Peyer's patch (tissue), 4 donors: ENCODE results near the gene RTBDN.

Experiments used
- CTCF ChIP-seq, 6 experiments: fragments of 450-650 bp in 4 of 6; fragments of 200-600 bp in 2 of 6; sonication (generic) in 1 of 6; IDR thresholded peaks; one replicate each; pipeline ENCODE4 v1.5.1; 2017 to 2019; ENCODE audit warnings: antibody characterized with exemption in 6 of 6, mild to moderate bottlenecking in 3 of 6, moderate library complexity in 1 of 6
- POLR2A ChIP-seq, 2 donors: fragments of 450-650 bp; IDR thresholded peaks; one replicate each; pipeline ENCODE4 v1.5.1; 2017; ENCODE audit warnings: antibody characterized with exemption in 2 of 2, mild to moderate bottlenecking in 2 of 2, moderate library complexity in 2 of 2

- TF ChIP-seq CTCF (IDR thresholded peaks at IDR 0.05) (no peak), POLR2A (IDR thresholded peaks at IDR 0.05) (no peak)
Observed at GRCh38 chr19:12799742-12800465, 34.5 kb downstream of the RTBDN start.
